RWPE2 (cell line): ENCODE measurements around the gene COL6A5.
"Not testable (repeated sequence)": the region's sequence is repeated elsewhere in the genome, so short reads cannot be mapped to it uniquely, and the experiment has no call there.

Experiments
- ATAC-seq: fragments of 200-7000 bp; cut with Tn5 transposase; 3 replicates; pipeline ENCODE4 v1.9.1; 2021; ENCODE audit warnings: low read depth
- DNase-seq: peaks from one replicate; pipeline ENCODE4 v3.0.0-alpha.2; 2020; ENCODE audit warnings: low spot score
- H3K27ac ChIP-seq: fragments of 450-650 bp; 2 replicates; pipeline ENCODE4 v1.5.1; 2017; ENCODE audit warnings: mild to moderate bottlenecking; ENCODE audit not compliant: poor library complexity, severe bottlenecking
- H3K27me3 ChIP-seq: fragments of 250-450 bp; sonication (Bioruptor Pico); 2 replicates; pipeline ENCODE4 v1.5.1; 2021; ENCODE audit warnings: mild to moderate bottlenecking, moderate library complexity; ENCODE audit not compliant: insufficient read depth, poor library complexity, severe bottlenecking
- H3K36me3 ChIP-seq: fragments of 250-450 bp; sonication (Bioruptor Pico); 2 replicates; pipeline ENCODE4 v1.5.1; 2020; ENCODE audit warnings: low read depth, mild to moderate bottlenecking, moderate library complexity
- H3K4me1 ChIP-seq: fragments of 250-450 bp; sonication (Bioruptor Pico); 2 replicates; pipeline ENCODE4 v1.5.1; 2021; ENCODE audit warnings: mild to moderate bottlenecking, moderate library complexity; ENCODE audit not compliant: insufficient read depth, poor library complexity, severe bottlenecking
- H3K4me3 ChIP-seq: fragments of 250-450 bp; sonication (Bioruptor Pico); 2 replicates; pipeline ENCODE4 v1.5.1; 2021; ENCODE audit warnings: mild to moderate bottlenecking, moderate library complexity; ENCODE audit not compliant: severe bottlenecking
- H3K9me3 ChIP-seq: fragments of 250-450 bp; sonication (Bioruptor Pico); 2 replicates; pipeline ENCODE4 v1.5.1; 2021; ENCODE audit warnings: mild to moderate bottlenecking, moderate library complexity; ENCODE audit not compliant: severe bottlenecking
- TF ChIP-seq, protein P1 (sequence below): fragments of 450-650 bp; IDR thresholded peaks from one replicate; pipeline ENCODE4 v1.5.1; 2017; ENCODE audit warnings: mild to moderate bottlenecking, moderate library complexity; ENCODE audit not compliant: poor library complexity, severe bottlenecking

Gene COL6A5

DNA sequence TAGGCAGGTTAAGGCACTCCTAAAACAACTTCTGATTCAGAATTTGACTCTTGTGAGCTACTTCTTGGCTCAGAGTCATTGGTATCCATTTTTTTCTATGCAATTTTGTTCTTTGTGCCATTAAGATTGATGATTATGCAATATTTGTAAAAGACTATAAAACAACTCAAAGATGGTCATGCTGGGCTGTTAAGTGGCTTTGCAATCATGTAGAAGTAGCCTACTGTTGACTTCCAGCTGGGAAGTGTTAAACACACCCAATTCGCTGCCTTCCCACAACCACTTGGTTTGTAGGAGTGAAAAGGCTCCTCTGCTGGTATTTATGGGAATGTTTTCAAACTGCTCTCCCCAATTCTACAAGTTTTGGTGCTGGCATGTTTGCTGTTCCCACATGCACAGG, 96.8 kb downstream of the COL6A5 start:
- H3K27ac ChIP-seq, result no peak overlapping the region
- no peak for DNase-seq
- no peak for ATAC-seq
- no peaks in the 10 kb centered on the region for H3K36me3 ChIP-seq
- H3K9me3 ChIP-seq, result no peaks in the 10 kb centered on the region
- H3K27me3 ChIP-seq, result peaks cover 2% of the 10 kb centered on the region
- TF ChIP-seq, protein P1, sequence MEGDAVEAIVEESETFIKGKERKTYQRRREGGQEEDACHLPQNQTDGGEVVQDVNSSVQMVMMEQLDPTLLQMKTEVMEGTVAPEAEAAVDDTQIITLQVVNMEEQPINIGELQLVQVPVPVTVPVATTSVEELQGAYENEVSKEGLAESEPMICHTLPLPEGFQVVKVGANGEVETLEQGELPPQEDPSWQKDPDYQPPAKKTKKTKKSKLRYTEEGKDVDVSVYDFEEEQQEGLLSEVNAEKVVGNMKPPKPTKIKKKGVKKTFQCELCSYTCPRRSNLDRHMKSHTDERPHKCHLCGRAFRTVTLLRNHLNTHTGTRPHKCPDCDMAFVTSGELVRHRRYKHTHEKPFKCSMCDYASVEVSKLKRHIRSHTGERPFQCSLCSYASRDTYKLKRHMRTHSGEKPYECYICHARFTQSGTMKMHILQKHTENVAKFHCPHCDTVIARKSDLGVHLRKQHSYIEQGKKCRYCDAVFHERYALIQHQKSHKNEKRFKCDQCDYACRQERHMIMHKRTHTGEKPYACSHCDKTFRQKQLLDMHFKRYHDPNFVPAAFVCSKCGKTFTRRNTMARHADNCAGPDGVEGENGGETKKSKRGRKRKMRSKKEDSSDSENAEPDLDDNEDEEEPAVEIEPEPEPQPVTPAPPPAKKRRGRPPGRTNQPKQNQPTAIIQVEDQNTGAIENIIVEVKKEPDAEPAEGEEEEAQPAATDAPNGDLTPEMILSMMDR, result no peak
- H3K4me1 ChIP-seq, result no peaks in the 10 kb centered on the region
- no peak overlapping the region for H3K4me3 ChIP-seq

DNA sequence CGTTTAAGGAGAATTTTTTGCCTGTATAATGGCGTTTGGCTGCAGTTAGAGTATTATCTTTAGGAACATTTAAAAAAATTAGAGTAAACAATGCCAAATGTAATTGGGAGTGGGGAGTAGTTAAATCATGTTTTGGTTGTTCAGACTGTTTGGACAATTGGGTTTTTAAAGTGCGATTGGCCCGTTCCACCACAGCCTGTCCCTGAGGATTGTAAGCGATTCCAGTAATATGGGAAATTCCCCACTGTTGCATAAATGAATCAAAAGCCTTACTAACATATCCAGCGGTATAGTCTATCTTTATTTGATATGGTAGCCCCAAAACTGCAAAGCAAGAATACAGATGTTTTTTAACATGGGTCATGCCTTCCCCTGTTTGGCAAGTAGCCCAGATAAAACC, 101.4 kb downstream of the COL6A5 start:
- not testable (repeated sequence) for H3K27me3 ChIP-seq, H3K9me3 ChIP-seq, ATAC-seq, H3K4me1 ChIP-seq, H3K36me3 ChIP-seq, H3K4me3 ChIP-seq, H3K27ac ChIP-seq, DNase-seq

DNA sequence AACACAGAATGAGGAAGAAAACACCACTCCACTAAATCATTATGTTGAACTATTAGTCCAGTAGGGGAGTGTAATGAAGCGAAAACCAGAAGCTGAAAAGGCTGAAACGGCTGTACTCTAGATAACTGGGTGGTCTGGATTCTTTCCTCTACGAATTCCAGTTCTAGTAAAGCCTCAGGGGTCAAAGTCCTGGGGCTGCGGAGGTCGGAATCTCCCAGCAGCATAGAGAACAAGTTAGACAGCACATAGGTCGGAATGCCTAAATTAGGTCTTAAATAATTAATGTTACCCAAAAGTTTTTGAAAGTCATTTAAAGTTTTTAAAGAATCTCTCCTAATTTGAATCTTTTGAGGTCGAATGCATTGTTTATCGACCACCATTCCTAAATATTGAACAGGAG, 102.7 kb downstream of the COL6A5 start:
- not testable (repeated sequence) for H3K27ac ChIP-seq, H3K27me3 ChIP-seq, H3K36me3 ChIP-seq, DNase-seq, H3K4me1 ChIP-seq, H3K4me3 ChIP-seq, ATAC-seq, H3K9me3 ChIP-seq

DNA sequence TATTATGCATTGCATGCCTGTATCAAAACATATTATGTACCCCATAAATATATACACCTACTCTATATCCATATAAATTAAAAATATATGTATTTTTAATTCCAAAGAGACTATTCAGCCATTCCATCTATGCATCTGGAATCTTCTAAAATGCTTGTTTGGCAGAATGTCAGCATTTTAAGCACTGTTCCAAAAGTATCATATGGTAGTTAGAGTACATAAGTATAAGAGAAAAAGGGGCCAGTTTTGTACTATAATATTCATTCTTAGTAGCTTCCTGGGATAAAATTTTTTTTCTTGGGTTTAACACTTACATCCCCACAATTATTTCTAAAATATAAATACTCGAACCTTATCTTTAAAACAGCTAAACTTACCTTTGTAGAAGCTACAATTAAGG, 111.1 kb downstream of the COL6A5 start:
- ATAC-seq (no peak), DNase-seq (no peak)
- no peak overlapping the region for H3K27ac ChIP-seq
- H3K4me1 ChIP-seq, result no peaks in the 10 kb centered on the region
- H3K27me3 ChIP-seq, result no peaks in the 10 kb centered on the region
- H3K9me3 ChIP-seq, result no peaks in the 10 kb centered on the region
- no peaks in the 10 kb centered on the region for H3K36me3 ChIP-seq
- no peak overlapping the region for H3K4me3 ChIP-seq
- TF ChIP-seq, protein P1, result no peak

DNA sequence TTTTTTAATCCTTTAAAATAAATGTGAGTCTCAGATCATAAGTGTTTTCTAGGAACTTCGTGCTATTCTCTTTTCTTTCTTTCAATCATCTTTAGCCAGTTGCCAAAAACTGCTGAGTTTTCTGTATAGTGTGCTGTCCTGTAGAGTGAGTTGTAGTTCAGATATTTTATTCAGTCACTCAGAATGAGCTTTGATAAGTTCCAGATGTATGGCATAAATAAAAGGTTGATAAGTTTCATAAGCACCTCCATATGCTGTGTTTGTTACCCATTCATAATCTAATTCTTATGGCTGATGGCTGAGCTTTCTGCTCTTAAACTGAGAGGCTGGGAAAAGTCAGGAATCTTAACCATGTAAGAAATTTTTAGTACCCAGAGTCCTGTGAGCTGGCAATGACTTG, 112.2 kb downstream of the COL6A5 start:
- TF ChIP-seq, protein P1, result no peak
- ATAC-seq, result no peak
- no peak for DNase-seq

DNA sequence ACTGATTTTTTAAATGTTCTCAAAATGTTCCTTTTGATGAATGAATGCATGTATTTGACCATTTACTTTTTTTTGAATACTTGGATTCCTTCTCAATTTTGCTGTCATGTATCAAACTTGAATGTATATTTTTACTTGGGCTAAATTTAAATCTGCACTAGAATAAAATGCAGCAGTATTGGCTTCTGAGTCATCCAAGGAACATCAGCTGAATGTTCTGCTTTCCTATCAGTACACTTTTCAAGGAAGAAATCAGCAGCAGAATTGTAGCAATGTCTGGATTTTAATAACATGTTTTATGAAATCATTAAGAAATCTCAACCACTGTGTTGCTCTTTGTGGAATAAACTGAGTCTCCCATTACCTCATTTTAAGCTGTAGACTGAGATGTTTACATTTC, 114.5 kb downstream of the COL6A5 start:
- H3K9me3 ChIP-seq, result no peaks in the 10 kb centered on the region
- ATAC-seq, result no peak
- no peaks in the 10 kb centered on the region for H3K36me3 ChIP-seq
- no peaks in the 10 kb centered on the region for H3K4me1 ChIP-seq
- no peaks in the 10 kb centered on the region for H3K27me3 ChIP-seq
- H3K27ac ChIP-seq, result no peak overlapping the region
- TF ChIP-seq, protein P1, result no peak
- H3K4me3 ChIP-seq, result no peak overlapping the region
- no peak for DNase-seq

More for the DNA sequence above, 112.2 kb downstream of the COL6A5 start:
- no peaks in the 10 kb centered on the region for H3K27me3 ChIP-seq
- no peaks in the 10 kb centered on the region for H3K4me1 ChIP-seq
- no peak overlapping the region for H3K27ac ChIP-seq
- no peak overlapping the region for H3K4me3 ChIP-seq
- H3K36me3 ChIP-seq, result no peaks in the 10 kb centered on the region
- no peaks in the 10 kb centered on the region for H3K9me3 ChIP-seq
